ENCODE results near the gene GLIS2.

Gene GLIS2

GRCh38 chr16:4283441-4283840, 32.4 kb upstream of the GLIS2 start:
- no peak for TF ChIP-seq CTCF (IDR thresholded peaks at IDR 0.05)

GRCh38 chr16:4283939-4284338, 31.9 kb upstream of the GLIS2 start:
- no peaks in the 10 kb centered on the region for H3K9me3 ChIP-seq
- H3K4me1 ChIP-seq (ENCODE audit: control insufficient read depth in 1 of 2, insufficient read depth in 1 of 2, low read depth in 1 of 2, low read length in 1 of 2) = peaks cover 6 to 7% of the 10 kb centered on the region in 2 experiments
- no peak overlapping the region for H3K4me3 ChIP-seq (ENCODE audit: low read depth in 1 of 2, low read length in 1 of 2)
- no peaks in the 10 kb centered on the region for H3K36me3 ChIP-seq
- no peak for TF ChIP-seq CTCF (IDR thresholded peaks at IDR 0.05)
- H3K27me3 ChIP-seq = no peaks in the 10 kb centered on the region
- H3K27ac ChIP-seq = no peak overlapping the region

More at GRCh38 chr16:4283441-4283840, 32.4 kb upstream of the GLIS2 start:
- Histone ChIP-seq H3K9me3 (no peaks in the 10 kb centered on the region), H3K36me3 (no peaks in the 10 kb centered on the region), H3K27ac (no peak overlapping the region), H3K27me3 (no peaks in the 10 kb centered on the region), H3K4me3 (ENCODE audit: low read depth in 1 of 2, low read length in 1 of 2) (no peak overlapping the region), H3K4me1 (ENCODE audit: control insufficient read depth in 1 of 2, insufficient read depth in 1 of 2, low read depth in 1 of 2, low read length in 1 of 2) (peaks cover 4 to 5% of the 10 kb centered on the region in 2 experiments)

- H3K27ac ChIP-seq = no peak overlapping the region
- TF ChIP-seq CTCF (IDR thresholded peaks at IDR 0.05) = no peak
- H3K36me3 ChIP-seq = no peaks in the 10 kb centered on the region
- no peak overlapping the region for H3K4me3 ChIP-seq (ENCODE audit: low read depth in 1 of 2, low read length in 1 of 2)
- H3K9me3 ChIP-seq = no peaks in the 10 kb centered on the region
- no peaks in the 10 kb centered on the region for H3K27me3 ChIP-seq
- peaks cover 6 to 7% of the 10 kb centered on the region in 2 experiments for H3K4me1 ChIP-seq (ENCODE audit: control insufficient read depth in 1 of 2, insufficient read depth in 1 of 2, low read depth in 1 of 2, low read length in 1 of 2)
Observed at GRCh38 chr16:4285167-4285566, 30.7 kb upstream of the GLIS2 start.

GRCh38 chr16:4288148-4288921, 27.5 kb upstream of the GLIS2 start:
- Histone ChIP-seq H3K27ac (no peak overlapping the region), H3K36me3 (no peaks in the 10 kb centered on the region), H3K4me1 (ENCODE audit: control insufficient read depth in 1 of 2, insufficient read depth in 1 of 2, low read depth in 1 of 2, low read length in 1 of 2) (peaks cover 6 to 7% of the 10 kb centered on the region in 2 experiments), H3K4me3 (ENCODE audit: low read depth in 1 of 2, low read length in 1 of 2) (no peak overlapping the region), H3K9me3 (no peaks in the 10 kb centered on the region), H3K27me3 (peaks cover 5% of the 10 kb centered on the region)
- peak; percentile 87 for TF ChIP-seq CTCF (IDR thresholded peaks at IDR 0.05)

GRCh38 chr16:4290236-4290830, 25.5 kb upstream of the GLIS2 start:
- H3K36me3 ChIP-seq = no peaks in the 10 kb centered on the region
- no peak overlapping the region for H3K4me3 ChIP-seq (ENCODE audit: low read depth in 1 of 2, low read length in 1 of 2)
- H3K9me3 ChIP-seq = no peaks in the 10 kb centered on the region
- TF ChIP-seq CTCF (IDR thresholded peaks at IDR 0.05) = no peak
- H3K27ac ChIP-seq = no peak overlapping the region
- H3K27me3 ChIP-seq = peaks cover 24% of the 10 kb centered on the region
- peaks cover 6 to 7% of the 10 kb centered on the region in 2 experiments for H3K4me1 ChIP-seq (ENCODE audit: control insufficient read depth in 1 of 2, insufficient read depth in 1 of 2, low read depth in 1 of 2, low read length in 1 of 2)

All from neutrophil (primary cell).